GM19043 (cell line): ENCODE data around the gene CISTR.
A peak's percentile ranks its signal among the peaks of the same experiment; 100 is the strongest.
"Not testable (repeated sequence)": the region's sequence is repeated elsewhere in the genome, so short reads cannot be mapped to it uniquely, and the experiment has no call there.

Experiments used
- ATAC-seq: cut with Tn5 transposase; IDR thresholded peaks from one replicate; pipeline ENCODE4 v1.9.1; 2021; ENCODE audit warnings: low read depth; ENCODE audit not compliant: unreplicated experiment

Gene CISTR

GRCh38 chr12:53725824-53726223 is 26.0 kb downstream of the CISTR start:
- ATAC-seq = no peak

DNA sequence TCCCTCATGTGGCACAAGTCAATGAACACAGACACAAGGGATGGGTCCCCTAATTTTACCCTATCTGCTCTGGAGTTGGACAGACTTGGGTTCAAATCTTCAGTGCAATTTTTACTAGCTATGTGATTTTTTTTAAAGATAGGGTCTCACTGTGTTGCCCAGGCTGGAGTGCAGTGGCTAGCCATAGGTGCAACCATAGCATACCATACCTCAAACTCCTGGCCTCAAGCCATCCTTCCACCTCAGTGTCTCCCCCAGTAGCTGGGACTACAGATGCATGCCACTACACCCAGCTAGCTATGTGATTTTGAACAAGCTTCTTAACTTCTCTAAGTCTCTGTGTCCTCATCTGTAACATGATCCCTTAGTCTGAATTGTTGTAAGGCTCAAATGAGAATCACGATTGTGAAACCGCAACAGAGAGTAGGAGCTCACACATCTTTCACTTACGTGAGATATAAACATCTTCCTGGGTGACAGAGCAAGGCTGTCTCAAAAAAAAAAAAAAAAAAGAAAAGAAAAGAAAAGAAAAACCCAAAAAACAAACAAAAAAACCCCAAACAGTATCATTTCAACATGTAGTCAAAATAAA is 29.2 kb downstream of the CISTR start:
- no peak for ATAC-seq

DNA sequence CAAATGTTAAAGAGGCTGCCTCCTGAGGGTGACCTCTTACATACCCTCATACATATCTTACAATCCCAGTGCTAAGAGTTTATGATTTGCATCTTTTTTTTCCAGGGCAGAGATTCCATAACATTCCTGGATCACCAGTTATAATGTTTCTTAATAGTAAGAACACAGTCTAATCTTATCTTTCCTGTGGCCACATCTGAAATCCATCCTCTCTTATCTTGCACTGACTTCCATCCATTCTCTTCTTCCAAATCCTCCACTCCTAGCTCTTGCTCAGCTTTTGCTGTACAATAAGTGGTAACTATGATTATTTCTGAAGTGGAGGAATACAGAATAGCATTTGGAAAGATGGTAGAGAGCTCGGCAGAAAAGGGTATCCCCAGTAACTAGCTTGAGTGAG is 30.8 kb downstream of the CISTR start:
- no peak for ATAC-seq

DNA sequence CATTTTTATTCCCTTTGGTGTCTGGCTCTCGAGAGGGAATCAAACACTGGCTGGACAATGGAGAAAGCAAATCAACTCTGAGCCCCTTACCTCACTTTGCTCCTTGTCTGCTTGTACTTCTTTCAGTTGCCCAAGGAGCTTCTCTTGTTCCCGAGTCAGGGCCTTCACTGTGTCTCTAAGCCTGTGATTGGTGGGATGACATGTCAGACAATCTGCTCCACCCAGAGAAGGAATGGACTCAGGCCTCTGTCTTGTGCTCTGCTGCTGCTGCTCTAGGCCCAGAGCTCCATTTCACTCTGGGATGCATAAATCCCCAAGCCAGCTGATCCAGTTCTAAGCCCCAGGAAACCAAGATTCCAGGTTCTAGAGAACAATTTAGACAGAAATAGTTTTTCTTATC is 32.1 kb downstream of the CISTR start:
- no peak for ATAC-seq

- ATAC-seq = not testable (repeated sequence)
Measured at GRCh38 chr12:53718567-53718966, 33.2 kb downstream of the CISTR start.

DNA sequence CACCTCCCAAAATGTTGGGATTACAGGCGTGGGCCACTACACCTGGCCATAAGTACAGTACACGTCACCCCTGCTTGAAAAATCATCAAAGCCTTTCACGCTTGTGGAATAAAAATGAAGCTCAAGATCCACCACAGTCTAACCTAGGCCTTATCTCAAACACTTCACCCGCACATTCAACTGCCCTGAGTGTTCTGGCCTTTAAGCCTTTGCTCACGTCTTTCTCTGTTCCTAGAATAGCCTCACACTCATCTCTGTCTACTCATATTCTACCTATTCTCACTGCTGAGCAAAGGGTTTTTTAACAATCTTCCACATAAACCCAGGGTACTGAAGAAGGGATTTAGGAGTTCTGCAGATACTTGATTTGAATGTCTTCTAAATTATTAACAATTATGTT is 34.5 kb downstream of the CISTR start:
- no peak for ATAC-seq

- ATAC-seq = no peak
Measured at GRCh38 chr12:53714004-53714403, 37.8 kb downstream of the CISTR start.

- ATAC-seq = no peak
Measured at GRCh38 chr12:53713516-53713915, 38.3 kb downstream of the CISTR start.

DNA sequence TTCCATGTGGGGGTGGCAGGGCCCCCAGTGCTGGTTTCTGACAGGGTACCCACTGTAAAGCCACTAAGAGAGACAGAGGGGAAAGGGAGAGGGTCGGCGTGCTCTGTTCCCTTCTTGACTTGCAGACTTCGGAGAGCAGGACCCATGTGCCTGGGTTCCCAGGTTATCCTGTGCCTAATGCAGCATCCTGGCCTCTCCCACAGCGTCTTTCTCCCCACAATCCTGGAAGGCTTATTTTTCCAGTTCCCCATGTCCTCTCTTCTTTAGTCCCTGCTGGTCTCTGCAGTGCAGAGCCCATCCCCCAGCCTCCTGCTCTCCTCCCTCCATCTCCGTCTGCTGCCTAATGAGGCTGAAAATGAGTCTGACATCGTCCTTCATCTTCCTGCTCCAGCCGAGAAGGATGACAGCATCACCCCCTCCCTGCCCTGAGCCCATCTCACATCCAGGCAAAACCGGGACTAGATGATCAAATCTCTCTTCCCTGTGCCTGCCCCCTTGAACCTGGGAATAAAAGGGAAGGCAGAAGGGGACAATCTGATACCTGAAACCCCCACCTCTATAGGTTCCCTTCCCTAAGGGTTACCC is 39.6 kb downstream of the CISTR start:
- no peak for ATAC-seq

GRCh38 chr12:53710091-53710490 is 41.7 kb downstream of the CISTR start:
- no peak for ATAC-seq

DNA sequence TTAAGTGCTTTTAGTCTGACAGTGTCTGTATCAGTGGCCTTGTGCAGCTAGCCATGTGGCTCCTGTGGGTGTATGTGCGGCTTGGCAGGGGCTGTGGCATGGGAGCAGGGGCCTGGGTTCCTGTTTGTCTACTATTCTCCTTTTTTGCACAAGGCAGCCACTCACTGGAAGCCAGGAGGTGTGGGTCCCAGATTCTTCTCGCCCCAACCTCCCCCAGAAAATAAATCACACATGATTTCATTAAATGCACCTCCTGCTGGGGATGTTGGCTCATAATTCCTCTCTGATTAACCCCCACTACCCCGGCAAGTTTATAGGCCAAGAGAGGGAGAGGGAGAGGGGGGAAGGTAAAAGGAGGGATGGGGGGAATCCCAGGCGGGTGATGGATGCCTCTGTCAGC is 42.1 kb downstream of the CISTR start:
- ATAC-seq = no peak

- ATAC-seq = no peak
Measured at GRCh38 chr12:53706080-53706479, 45.7 kb downstream of the CISTR start.

GRCh38 chr12:53703756-53704155 is 48.0 kb downstream of the CISTR start:
- no peak for ATAC-seq

DNA sequence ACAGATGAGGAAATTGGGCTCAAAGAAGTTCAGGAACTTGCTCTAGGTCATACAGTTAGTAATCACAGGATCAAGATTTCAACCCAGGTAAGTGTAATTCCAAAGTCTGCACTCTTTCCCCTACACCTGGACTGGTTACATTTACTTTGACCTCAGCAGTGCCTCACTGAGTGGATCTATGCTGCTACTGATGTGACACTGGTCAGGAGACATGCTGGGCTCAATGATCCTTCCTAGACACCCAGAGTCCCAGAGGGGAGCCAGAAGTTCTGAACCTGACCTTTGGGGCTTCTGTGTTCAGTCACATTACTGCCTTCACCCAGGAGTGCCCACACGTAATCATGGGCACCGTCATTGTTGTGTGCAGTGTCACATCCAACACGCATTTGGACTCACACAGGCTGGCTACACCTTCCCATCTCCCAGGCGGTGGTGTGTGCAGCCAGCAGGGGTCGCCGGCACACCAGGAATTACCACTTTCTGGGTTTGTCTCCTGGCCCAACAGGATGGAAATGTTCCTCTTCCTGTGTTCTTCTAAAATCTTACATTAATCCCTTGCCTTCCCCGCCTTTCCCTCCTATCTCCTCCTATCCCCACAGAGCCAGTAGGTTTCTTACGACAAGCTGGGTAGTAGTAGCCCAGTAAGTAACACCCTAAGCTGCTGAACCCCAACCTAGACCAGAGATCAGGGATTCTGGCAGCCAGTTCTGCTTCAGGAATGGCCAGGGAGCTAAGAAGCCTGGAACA is 50.1 kb downstream of the CISTR start:
- peak; percentile 55 for ATAC-seq

DNA sequence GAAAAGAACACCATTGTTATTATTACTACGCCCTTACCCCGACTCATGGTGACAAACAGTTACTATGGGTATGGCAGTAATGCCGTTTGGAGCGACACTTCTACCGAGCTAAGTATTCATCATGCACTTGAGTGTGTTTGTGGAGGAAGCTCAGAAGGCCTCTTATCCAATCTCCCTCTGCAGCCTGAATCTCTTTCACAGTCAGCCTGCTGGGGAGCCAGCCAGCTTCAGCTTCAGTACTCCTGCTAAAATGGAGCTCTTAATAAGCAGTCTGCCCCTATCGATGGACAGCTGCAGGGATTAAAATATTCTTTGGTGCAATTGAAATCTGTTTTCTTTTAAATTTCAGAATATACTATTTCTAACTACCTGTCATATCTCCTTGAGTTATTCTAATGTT is 51.2 kb downstream of the CISTR start:
- ATAC-seq = no peak

DNA sequence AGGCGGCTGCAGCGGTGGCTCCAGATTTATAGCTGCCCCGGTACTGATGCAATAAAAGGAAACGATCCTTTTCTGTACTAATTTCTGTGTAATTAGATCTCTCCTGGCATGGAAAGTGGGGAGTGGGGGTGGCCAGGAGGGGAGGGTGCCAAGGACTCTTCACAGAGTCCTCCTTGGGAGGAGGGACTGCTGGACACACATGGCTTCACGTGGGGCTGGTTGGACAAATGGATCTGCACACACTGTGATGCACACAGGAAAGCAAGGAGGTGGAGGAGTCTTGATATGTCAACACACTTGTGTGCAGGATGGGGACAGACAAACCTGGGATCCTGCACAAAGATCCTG is 52.1 kb downstream of the CISTR start:
- no peak for ATAC-seq

DNA sequence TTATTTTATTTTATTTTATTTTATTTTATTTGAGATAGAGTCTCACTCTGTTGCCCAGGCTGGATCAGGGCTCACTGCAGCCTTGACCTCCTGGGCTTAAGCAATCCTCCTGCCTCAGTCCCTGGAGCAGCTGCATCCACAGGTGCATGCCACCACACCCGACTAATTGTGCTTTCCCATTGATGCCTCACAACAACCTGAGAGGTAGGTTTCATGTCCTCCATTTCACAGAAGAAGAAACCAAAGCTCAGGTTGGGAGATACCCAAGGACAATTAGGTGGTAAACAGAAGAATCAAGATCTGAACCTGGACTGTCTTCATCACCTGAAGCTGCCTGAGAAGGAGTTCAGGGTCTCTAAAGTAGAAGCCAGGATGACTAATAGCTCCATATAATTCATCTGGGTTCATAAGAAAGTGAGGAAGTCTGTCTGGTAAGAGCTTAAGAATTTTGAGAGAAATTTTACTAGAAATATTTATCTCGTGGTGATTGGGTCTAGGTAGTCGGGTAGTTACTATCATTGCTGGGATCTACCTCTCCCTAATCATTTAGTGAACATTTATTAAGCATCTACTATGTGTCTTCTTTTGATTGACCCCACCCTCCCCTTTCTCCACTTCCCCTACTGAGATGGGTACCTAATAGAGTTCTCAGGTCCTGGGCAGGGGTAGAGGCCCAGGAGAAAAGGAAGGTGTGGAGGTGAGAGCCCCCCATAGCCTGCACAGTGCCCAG is 52.7 kb downstream of the CISTR start:
- no peak for ATAC-seq

GRCh38 chr12:53696655-53697331 is 55.0 kb downstream of the CISTR start:
- no peak for ATAC-seq
